ENCODE data around the gene TPX2.

The TPX2 gene

GRCh38 chr20:31840906-31841816, 102.1 kb downstream of the TPX2 start:
- Histone ChIP-seq H3K27me3 (replicated peaks) (no peaks in the 10 kb centered on the region), H3K27ac (peak overlapping the region; percentile 99), H3K4me3 (ENCODE audit: low read depth, low read length) (no peak overlapping the region), H3K36me3 (replicated peaks) (no peaks in the 10 kb centered on the region)
- TF ChIP-seq CTCF (IDR thresholded peaks at IDR 0.05; ENCODE audit: low read depth, low read length, missing control alignments): no peak
- in situ Hi-C loops (cut with HindIII; ENCODE audit: low pct_ligation_motif_present, low sequenced_read_pairs): no loop called here
- no peak for DNase-seq

GRCh38 chr20:31841928-31842327, 102.8 kb downstream of the TPX2 start:
- H3K36me3 ChIP-seq (replicated peaks): no peaks in the 10 kb centered on the region
- peak; percentile 78 for DNase-seq
- H3K27ac ChIP-seq: peak overlapping the region; percentile 99
- in situ Hi-C loops (cut with HindIII; ENCODE audit: low pct_ligation_motif_present, low sequenced_read_pairs): no loop called here
- TF ChIP-seq CTCF (IDR thresholded peaks at IDR 0.05; ENCODE audit: low read depth, low read length, missing control alignments): no peak
- H3K4me3 ChIP-seq (ENCODE audit: low read depth, low read length): no peak overlapping the region
- no peaks in the 10 kb centered on the region for H3K27me3 ChIP-seq (replicated peaks)

GRCh38 chr20:31842471-31843157, 103.5 kb downstream of the TPX2 start:
- Histone ChIP-seq H3K4me3 (ENCODE audit: low read depth, low read length) (peak overlapping the region; percentile 15), H3K27ac (peak overlapping the region; percentile 99), H3K27me3 (replicated peaks) (no peaks in the 10 kb centered on the region), H3K36me3 (replicated peaks) (no peaks in the 10 kb centered on the region)
- DNase-seq: peak; percentile 84
- in situ Hi-C loops (cut with HindIII; ENCODE audit: low pct_ligation_motif_present, low sequenced_read_pairs): no loop called here
- TF ChIP-seq CTCF (IDR thresholded peaks at IDR 0.05; ENCODE audit: low read depth, low read length, missing control alignments): peak; percentile 9

- in situ Hi-C loops (cut with HindIII; ENCODE audit: low pct_ligation_motif_present, low sequenced_read_pairs): no loop called here
- Histone ChIP-seq H3K36me3 (replicated peaks) (no peaks in the 10 kb centered on the region), H3K27me3 (replicated peaks) (no peaks in the 10 kb centered on the region), H3K27ac (peak overlapping the region; percentile 99), H3K4me3 (ENCODE audit: low read depth, low read length) (peak overlapping the region; percentile 46)
- no peak for DNase-seq
- no peak for TF ChIP-seq CTCF (IDR thresholded peaks at IDR 0.05; ENCODE audit: low read depth, low read length, missing control alignments)
Measured at GRCh38 chr20:31843288-31843687, 104.2 kb downstream of the TPX2 start.

- H3K27ac ChIP-seq: peak overlapping the region; percentile 99
- H3K27me3 ChIP-seq (replicated peaks): no peaks in the 10 kb centered on the region
- in situ Hi-C loops (cut with HindIII; ENCODE audit: low pct_ligation_motif_present, low sequenced_read_pairs): no loop called here
- no peak for TF ChIP-seq CTCF (IDR thresholded peaks at IDR 0.05; ENCODE audit: low read depth, low read length, missing control alignments)
- peak overlapping the region; percentile 46 for H3K4me3 ChIP-seq (ENCODE audit: low read depth, low read length)
- no peaks in the 10 kb centered on the region for H3K36me3 ChIP-seq (replicated peaks)
- DNase-seq: no peak
Measured at GRCh38 chr20:31843881-31844280, 104.8 kb downstream of the TPX2 start.

All from brain microvascular endothelial cell (primary cell).